NCI-H187 treated with DMSO at 0.1 percent for 48 hours (cell line): ENCODE data around the gene MAPK4.
"Not testable (repeated sequence)": the region's sequence is repeated elsewhere in the genome, so short reads cannot be mapped to it uniquely, and the experiment has no call there.

Experiments used
- DNase-seq: peaks from one replicate; lab custom pipeline; 2025; lab: John Stamatoyannopoulos, UW

MAPK4 gene

DNA sequence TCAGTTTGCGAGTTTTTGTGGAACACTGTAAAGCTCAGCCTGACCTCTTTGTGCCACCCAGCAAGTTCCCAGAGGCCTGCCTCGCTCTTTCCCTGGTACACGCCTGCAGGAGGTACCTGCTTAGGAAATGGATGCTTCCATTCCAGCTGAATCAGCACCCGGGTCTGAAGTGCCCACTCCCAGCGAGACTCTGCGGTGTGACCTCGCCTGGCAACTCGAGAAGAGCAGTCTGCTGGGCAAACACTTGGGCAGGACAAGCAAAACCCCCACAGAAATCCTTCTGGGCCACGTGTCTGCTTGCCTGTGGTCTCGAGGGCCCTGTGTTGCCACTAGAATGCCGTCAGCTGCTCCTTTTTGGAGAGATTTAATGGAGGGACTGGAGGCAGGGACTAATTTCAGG is 127.6 kb downstream of the MAPK4 start:
- DNase-seq = peak; percentile 88

DNA sequence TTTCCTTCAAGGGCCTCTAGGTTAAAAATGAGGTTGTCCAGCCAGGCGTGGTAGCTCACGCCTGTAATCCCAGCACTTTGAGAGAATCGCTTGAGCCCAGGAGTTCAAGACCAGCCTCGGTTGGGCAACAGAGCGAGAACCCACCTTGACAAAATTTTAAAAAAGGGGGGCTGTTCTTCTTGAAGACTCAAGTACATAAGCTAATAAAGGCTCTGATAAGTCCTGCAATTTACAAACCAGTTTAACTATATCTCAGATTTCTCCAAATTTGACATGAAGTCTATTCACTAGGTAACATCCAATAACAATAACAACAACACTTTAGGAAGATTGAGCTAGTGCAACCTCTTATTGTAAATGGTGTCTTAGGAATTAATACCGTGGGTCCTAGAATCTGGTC is 129.7 kb downstream of the MAPK4 start:
- DNase-seq = no peak

DNA sequence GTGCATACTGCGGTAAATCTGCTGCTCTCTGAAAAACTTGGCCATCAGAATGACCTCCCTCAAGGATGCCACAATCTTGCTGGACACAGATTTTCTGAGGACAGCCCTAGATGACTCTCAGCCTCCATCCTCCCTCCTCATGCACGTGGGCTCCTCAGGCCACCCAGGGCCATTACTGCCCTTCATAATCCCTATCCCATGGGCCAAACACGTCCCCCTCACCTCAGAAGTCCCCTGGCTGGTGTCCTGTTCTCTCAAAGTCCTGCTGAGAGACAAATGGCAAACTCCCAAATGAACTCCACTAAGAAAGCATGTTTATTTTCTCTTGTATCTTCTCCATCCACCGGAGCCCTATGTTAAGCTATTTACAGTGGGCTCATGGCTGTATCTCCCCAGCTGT is 134.3 kb downstream of the MAPK4 start:
- DNase-seq = no peak

DNA sequence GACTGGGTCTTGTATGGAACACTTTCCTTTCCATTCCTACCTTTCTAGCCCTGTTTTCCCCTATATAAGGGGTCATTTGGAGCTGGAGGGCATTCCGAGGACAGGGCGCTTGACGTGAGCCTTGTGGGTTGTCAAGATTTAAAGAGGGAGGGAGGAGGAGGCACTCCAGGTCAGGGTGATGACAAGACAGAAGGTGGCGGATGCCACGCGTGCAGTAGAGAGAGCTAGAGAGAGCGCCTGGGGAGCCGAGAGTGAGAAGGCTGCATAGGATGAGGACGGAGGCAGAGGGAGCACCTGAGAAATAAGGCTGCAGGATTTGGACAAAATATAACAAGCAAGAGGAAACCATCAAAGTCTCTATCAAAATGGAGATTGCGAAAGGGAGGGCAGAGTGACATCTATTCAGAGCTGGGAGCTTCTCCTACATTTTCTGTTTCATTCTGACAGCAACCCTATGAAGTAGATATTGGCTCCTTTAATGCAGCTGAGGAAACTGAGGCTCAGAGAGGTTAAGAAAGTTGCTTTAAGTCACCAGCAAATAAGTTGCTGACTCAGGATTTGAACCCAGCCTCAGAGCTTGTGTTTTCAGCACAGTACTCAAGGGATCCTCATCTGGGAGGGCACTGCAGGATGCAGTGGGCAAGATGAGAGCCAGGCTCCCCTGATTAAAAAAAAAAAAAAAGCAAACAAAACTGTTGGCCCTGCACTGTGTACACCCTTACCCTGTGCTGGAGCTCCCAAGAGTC is 135.7 kb downstream of the MAPK4 start:
- DNase-seq = no peak

DNA sequence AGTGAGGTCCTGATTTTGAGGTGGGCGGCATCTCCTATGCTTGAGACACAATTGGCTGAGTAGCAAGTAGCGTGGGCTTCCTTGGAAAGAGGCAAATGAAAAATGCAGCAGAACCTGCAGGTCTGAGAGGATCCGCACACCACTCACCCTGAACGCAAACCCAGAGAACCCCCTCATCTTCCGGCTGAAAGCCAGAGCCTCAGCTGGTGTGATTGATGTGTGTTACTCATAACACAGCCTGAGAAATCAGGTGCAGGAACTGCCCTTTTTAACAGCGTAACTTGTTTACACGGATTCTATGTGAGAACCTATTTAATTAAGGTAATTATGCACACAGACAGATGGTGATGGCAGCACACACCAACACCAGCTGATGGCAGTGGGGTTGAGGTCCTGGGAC is 136.5 kb downstream of the MAPK4 start:
- DNase-seq = no peak

DNA sequence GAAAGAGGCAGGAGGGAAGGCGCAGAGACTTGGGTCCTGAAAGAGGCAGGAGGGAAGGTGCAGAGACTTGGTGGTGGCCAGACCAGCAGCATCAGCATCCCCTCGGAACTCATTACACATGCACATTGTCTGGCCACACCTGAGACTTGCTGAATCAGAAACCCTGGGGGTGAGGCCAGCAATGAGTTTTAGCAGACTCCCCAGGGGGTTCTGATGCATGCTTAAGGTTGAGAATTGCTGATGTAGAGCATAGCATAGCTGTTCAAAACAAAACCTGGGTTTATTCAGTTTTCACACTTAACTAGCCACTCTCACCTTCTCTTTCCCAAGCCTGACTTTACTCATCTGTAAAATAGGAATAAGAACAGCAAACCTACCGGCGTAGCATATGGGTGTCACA is 137.0 kb downstream of the MAPK4 start:
- no peak for DNase-seq

DNA sequence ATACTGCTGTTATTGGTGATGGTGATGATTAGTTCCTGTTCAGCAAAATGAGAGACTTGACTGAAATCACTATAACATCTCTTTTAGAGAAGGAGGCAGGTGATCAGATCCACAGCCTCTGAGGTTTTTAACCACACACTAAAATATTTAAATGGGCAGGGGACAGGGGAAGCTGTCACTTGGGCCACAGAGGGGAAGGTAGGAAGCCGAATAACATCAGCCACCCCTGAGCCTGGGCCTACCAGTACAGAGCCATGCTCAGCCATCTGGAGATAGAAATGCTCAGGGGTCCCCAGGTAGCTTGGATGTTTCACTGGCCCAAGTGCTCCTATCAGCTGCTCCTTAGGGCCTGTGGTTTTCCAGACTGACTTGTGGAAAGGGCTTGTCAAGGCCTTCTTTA is 137.6 kb downstream of the MAPK4 start:
- no peak for DNase-seq

DNA sequence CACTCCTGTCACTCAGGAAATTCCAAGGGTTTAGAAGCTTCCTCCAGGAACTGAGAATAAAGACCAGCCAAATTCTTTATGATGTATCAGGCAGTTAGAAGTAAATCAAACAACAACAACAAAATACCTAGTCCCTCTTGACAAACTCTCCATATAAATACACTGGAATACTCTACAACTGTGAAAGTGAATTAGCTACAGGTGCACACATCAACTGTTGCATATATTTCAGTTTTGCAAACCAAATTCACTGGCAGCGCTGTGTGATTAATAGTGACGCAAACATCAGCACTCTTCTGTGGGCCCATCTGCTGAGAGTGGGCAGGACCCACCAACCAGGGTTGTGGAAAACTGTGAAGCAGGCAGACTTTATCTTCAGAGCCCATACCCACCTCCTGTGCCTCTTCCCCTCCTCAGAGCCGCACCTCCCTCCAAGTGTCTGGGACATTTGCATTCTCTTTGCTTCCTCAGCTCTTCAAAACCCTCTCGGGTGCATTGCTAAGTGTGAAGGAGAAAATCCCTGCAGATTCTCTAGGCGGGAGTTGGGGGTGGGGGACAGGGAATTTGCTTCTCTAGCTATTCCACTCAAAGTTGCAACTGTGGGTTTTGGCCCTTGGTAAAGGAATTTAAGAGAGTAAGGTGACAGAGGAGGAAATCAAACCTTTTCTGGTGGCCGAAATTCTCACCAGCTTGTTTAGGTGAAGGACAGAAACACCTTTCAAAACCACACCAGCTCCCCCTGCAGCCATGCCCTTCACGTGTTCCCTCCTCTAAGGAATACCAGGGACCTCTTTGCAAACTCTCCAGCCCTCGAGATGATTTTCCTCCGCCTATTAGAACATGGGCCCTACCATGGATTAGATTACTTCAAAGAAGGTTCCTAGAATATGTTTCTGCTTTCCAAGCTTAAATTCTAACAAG is 140.6 kb downstream of the MAPK4 start:
- no peak for DNase-seq

DNA sequence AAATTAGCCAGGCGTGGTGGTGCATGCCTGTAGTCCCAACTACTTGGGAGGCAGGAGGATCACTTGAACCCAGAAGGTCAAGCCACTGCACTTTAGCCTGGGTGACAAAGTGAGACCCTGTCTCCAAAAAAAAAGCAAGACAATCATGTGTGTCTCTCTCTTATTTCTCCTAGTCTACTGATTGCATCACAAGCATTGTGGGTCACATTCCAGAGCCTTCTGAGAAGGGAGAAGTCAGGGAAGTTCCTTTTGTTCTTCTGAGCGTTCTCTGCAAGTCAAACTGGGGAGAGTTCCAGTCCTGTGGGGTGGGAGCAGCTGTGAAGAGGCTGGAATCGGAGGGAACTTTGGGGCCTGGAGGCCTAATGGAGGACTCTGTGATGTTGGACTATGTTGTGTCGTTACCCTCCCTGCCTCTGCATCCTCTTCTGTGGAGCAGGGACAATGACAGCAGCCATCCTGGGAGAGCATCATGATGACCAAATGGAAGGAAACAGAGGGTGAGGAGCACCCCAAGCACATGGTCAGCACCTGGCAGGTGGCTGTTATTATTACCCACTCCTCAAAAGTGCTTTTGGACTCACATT is 144.6 kb downstream of the MAPK4 start:
- DNase-seq = no peak

DNA sequence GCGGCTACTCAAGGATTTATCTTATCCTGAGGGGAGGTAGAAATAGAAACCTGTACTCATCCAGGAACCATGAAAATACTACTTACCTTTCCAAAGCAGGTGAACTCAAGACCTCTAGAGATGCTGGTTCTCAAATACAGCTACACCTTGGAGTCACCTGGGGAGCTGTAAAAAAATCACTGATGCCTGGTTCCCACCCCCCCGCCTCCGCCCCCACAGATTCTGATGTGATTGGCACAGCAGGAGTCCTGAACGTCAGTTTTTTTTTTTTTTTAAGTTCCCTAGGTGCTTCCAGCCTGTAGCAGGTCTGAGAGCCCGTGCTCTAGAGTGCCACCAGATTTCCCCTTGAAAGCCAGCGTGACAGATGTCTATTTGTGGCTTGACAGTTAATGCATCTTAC is 146.3 kb downstream of the MAPK4 start:
- DNase-seq = peak; percentile 74

DNA sequence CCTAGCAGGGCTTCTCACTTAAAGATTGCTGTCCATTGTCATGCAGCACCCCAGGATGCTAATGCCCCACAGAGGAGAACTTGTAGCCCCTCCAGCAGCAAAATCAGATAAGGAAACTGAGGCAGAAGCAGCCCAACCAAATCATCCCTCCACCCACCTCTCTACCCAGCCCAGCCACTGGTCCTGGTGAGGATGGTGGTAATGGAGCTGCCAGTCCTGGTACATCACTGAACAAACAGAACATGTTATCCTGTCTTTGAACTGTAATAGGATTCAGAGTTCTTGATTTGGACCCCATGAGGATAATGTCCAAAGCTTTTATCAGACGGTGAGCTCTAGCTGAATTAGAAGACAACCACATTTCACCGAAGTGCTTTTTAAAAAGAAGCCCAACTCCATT is 146.8 kb downstream of the MAPK4 start:
- DNase-seq = no peak

DNA sequence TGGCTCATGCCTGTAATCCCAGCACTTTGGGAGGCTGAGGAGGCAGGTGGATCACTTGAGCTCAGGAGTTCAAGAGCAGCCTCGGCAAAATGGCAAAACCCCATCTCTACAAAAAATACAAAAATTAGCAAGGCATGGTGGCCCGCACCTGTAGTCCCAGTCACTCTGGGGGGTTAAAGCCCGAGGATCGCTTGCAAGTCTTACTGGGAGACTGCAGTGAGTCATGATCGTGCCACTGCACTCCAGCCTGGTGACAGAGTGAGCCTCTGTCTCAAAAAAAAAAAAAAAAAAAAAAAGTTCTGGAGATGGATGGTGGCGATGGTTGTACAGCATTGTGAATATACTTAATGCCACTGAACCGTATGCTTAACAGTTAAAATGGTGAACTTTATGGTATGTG is 147.4 kb downstream of the MAPK4 start:
- not testable (repeated sequence) for DNase-seq

DNA sequence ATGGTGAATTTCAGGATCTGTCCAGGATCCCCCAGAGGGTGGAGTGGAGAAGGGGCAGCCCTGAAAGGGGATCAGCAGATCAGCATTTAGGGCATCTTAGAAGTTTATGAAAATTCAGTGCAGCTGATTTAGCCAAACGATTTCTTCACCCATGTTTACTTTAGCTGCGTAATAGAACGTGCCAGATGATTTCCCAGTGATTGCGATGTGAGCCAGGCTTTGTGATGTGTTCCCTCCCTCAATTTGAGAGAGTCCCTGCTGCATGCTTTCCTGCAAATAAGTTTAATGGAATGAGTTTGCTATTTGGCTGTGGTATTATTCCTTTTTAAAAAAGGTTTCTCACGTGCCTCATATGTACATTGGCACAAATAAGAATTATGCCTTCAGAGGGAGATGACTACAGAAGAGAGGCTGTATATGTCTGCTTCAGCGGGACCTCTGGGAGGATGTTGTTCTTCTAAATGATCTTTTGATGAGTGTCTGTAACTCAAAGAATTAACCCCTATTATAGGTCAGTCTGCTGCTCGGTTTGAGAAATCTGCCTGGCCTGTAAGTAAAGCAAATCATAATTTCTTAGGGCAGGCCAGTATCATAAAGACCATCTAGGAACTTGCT is 148.1 kb downstream of the MAPK4 start:
- DNase-seq = no peak

DNA sequence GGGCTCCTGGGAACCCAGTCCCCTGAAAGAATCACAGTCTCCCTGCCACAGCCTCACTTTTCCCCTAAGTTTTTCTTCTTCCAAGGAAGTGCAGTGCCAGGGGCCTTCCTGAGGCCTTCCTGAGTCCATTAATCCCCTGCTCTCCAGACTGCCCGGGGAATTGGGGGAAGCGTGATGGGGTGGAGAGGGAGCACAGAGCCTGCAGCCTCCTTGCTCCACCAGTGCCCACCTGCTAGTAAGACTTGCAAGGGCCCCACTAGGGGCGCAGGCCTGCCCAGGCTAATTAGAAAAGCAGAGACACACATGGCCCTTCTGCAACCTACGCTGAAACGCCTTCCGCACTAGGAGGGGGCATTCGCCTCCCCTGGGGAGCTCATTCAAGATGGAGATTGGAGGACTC is 149.3 kb downstream of the MAPK4 start:
- DNase-seq = no peak

DNA sequence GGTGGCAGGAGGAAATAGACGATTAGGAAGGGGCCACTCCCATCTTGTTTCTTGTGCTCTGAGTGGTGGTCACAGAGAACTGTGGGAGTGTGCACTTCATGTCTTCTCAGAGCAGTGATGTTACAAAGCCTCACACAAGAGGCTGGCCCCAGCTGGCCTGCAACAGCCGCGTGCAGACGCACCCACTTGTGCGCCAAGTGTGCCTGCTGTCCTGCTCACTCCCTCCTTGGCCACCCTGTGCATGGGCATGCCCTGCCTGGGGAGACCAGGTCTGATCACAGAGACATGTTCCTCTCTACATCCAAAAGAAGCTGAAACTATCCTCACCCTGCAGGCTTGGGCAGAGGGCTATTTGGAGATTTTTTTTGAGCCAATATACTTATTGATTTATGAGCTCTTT is 151.5 kb downstream of the MAPK4 start:
- DNase-seq = no peak

DNA sequence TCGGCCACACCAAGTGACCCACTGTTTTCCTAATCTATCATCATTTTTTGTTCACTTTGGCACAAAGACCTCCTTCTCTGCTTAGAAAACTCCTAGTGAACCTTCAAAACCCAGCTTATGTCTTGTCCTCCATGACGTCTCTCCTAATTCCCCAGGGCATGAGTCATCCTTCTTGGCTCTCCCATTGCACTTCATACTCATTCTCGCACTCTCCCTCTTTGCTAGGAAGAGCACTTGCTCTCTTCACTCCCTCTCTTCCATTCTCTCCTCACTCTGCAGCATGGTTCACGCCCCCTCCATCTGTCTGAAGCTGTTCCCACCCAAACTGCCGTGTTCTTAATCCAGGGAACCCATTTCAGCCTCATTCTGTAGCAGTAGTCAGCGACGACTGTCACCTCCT is 156.0 kb downstream of the MAPK4 start:
- DNase-seq = no peak

DNA sequence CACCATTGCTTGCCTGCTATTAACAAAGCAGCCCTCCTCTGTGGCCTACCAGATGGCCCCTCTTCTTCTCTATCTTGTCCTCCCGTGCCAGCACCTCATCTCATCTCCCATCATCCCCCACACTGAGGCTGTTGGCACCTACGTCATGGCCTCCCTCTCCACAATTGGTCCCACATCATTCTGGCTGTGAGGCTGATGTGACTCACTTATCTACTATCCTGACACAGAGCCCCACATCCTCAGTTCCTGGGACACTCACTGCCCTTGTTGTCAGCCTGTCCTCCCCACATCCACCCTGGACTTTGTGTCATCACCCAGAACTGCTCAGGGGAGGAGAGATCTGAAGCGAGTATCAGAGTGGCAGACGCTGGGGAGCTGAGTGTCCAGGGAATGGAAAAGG is 157.0 kb downstream of the MAPK4 start:
- no peak for DNase-seq

DNA sequence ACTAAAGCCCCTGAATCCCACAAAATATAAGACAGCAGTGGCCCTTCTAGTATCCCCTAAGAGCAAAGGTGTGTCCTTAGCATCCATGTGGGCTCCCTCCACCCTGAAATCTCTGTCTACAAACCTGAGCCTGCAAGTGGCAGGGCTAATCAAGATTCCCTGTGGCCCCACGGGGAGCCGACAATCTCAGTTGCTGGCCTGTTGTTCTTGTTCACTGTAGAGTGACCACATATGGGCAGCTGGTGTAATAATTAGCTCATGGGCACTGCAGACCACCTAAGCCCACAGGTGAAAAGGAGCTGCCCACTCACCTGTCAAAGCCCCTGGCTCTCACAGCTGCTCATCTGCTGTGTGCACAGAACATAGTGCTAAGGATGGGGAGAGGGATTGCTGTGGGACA is 157.7 kb downstream of the MAPK4 start:
- no peak for DNase-seq

DNA sequence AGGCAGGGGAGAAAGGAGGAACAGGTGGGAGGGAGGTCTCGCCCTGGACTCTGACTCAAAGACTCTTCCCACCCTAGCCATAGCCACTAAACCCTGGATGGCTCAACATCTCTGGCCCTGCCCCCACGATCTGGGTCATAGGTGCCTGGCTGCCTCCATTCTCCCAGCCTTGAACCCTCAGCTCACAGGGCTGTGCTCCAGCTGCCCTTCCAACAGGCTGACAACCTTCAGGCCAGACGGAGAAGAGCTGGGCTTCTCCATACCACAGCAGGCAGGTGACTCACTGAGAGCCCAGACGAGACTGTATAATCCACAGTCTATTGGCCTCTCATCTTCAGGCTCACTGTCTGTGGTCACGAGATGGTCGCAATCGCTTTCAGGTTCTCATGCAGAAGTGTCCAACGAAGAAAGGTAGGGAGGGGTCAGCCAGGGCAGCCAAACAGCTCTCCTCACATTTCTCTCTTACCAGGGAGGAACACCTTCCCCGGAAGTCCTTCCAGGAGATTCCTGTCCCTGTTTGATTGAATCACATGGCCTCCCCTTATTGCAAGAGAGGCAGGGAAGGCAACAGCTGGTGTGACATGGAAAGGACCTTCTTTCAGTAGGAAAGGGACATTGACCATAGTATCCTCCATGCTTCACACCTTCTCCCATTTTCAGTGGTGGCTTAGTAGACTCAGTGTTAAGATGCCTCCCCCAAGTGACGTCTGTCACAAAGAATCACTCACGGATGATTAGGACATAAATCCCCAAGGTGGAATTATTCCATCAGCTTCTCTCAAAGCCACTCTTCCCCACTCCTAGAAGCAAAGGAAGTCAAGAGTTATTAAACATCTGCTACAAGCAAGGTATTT is 159.8 kb downstream of the MAPK4 start:
- DNase-seq = no peak

DNA sequence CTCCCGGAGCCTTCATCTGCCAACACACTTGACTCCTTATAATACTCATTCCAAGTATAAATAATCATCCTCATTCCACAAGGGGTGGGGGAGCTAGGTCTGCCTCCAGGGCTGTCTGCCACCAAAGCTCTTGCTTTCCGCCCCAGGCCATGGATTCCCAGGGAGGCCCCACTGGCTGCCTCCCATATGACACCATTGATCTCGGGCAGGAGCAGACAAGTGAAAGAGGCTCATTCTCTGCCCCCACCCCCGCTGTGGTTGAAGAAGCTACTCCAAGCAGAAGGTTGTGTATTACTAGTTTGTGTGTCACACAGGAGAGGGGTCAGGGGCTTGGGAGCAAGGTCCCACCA is 160.4 kb downstream of the MAPK4 start:
- no peak for DNase-seq

DNA sequence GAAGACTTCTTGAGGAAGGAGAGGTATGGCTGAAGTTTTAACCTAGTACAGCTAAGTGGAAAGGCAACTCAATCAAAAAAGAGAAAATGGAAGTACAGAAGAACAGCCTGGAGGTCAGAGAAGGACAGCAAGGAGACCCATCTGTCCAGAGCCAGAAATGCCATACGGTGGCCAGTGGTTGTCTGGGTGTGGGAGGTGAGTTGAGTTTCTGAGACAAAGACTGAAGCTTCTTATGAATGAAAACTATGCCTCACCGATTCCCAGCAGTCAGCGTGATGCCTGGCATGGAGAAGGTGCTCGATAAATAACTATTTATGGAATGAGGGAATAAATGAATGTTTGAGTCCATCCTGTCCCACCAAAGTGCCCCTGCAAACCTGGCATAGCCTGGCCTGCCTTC is 161.1 kb downstream of the MAPK4 start:
- no peak for DNase-seq
